Measurements from ENCODE around the gene PALLD. TPM values are rescaled to one million over a fixed set of nuclear protein-coding genes. Genes with fewer than 3 reads are reported as not detected.

PALLD gene
- total RNA-seq, 1 donor from 2014 or later = 204 TPM

DNA sequence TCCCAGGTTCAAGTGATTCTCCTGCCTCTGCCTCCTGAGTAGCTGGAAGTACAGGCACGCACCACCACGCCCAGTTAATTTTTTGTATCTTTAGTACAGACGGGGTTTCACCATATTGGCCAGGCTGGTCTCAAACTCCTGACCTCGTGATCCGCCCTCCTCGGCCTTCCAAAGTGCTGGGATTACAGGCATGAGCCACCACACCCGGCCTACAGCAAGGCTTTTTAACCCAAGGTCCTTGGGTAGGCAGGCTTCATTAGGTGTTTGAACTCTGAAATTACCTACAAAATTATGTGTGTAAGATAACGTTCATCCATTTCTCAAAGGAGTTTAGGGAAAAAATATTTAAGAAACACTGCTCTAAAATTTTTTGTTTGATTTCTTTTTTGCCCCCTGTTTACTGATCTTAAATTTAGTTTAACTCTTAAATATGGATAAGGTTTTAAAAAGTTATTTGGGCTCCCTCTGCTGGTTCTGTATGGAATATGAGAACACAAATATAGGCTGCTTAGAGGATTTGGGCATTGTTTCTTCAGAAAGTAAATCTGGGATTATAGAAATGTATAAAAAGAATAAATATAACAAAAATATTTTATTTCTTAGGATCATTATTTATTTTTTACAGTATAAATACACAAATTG, 420.4 kb downstream of the PALLD start:
- Histone ChIP-seq H3K36me3 (peaks cover 74 to 89% of the 10 kb centered on the region in 2 donors), H3K4me1 (no peaks in the 10 kb centered on the region), H3K4me3 (no peak overlapping the region), H3K27ac (peak overlapping the region; percentile 28 to 36), H3K27me3 (no peaks in the 10 kb centered on the region), H3K9me3 (no peaks in the 10 kb centered on the region)
- TF ChIP-seq, protein P1, sequence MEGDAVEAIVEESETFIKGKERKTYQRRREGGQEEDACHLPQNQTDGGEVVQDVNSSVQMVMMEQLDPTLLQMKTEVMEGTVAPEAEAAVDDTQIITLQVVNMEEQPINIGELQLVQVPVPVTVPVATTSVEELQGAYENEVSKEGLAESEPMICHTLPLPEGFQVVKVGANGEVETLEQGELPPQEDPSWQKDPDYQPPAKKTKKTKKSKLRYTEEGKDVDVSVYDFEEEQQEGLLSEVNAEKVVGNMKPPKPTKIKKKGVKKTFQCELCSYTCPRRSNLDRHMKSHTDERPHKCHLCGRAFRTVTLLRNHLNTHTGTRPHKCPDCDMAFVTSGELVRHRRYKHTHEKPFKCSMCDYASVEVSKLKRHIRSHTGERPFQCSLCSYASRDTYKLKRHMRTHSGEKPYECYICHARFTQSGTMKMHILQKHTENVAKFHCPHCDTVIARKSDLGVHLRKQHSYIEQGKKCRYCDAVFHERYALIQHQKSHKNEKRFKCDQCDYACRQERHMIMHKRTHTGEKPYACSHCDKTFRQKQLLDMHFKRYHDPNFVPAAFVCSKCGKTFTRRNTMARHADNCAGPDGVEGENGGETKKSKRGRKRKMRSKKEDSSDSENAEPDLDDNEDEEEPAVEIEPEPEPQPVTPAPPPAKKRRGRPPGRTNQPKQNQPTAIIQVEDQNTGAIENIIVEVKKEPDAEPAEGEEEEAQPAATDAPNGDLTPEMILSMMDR (IDR thresholded peaks at IDR 0.05) = peak in 2 of 3 experiments; percentile 46 to 57
- DNase-seq (ENCODE audit: low spot score in 2 of 2) = no peak
- intact Hi-C loops (cut with DNase I) = loop anchor here (2.0 kb wide), 1 partner anchor 206 kb away; no protein-coding TSS in a partner anchor

DNA sequence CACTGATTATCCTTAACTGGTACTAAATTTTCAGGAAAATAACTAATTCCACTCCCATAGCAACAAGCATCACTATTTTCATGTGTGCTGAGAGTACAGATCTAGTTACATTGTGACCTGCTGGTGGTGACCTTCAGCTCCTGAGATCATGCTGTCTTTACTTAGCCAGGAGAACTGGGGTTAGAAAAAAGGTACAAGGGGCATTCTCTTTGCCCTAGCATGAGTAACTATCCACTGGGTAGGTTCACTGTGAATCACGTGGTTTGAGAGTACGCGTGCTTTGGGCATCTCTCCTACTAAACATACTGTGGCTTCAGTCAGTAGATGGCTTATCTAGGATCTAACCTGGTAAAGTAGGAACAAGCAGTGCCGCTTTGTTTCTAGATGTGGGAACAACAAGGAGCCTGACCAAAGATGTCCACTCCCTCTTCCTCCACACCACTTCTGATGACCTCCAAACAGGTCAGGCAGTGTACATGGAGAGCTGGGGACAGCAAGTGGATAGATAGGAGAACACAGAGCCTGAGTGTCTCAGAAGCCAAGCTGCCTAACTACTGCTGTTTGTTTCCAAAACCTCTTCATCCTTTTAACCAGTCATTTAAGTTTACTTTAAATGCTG, 423.0 kb downstream of the PALLD start:
- peaks cover 77 to 85% of the 10 kb centered on the region in 2 donors for H3K36me3 ChIP-seq

DNA sequence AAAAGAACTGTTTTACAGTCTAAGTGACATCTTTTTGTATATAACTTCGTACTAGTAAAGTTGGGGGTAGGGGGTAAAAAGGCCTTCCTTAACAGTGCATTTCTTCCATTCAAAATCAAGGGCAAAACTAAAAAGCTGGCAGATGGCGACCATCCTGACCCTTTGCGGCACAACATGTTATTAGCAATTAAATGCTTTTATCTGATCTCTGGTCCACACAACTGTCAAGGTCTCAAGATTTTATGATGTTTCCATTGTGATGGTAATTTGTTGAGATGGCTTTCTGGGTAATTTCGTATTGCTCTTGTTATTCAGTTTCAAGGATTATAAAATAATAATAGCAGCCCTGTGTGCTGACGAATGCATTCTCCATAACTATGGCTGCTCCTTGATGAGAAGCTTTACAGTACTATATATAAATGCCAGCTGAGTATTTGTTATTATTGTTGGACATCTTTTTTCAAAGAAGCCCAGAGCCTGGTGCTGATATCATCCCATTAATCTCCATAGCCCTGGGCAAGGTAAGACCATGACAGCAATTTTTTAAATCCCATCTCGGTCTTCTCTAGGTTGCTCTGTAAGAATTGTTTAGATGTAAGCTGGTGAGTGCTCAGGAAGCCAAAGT, 423.7 kb downstream of the PALLD start:
- TF ChIP-seq, protein P1 (IDR thresholded peaks at IDR 0.05) = no peak
- Histone ChIP-seq H3K36me3 (peaks cover 81 to 87% of the 10 kb centered on the region in 2 donors), H3K4me3 (no peak overlapping the region), H3K27ac (peak overlapping the region; percentile 26 to 28), H3K27me3 (no peaks in the 10 kb centered on the region), H3K9me3 (no peaks in the 10 kb centered on the region), H3K4me1 (no peaks in the 10 kb centered on the region)
- intact Hi-C loops (cut with DNase I) = loop anchor here (5.0 kb wide), 2 partner anchors 87 to 333 kb away; no protein-coding TSS in a partner anchor
- DNase-seq (ENCODE audit: low spot score in 2 of 2) = no peak

More for the DNA sequence above, 423.0 kb downstream of the PALLD start:
- TF ChIP-seq, protein P1 (IDR thresholded peaks at IDR 0.05) = no peak
- H3K4me1 ChIP-seq = no peaks in the 10 kb centered on the region
- no peaks in the 10 kb centered on the region for H3K27me3 ChIP-seq
- peak overlapping the region; percentile 26 to 28 for H3K27ac ChIP-seq
- intact Hi-C loops (cut with DNase I) = loop anchor here (5.0 kb wide), 2 partner anchors 87 to 333 kb away; no protein-coding TSS in a partner anchor
- H3K4me3 ChIP-seq = no peak overlapping the region
- no peaks in the 10 kb centered on the region for H3K9me3 ChIP-seq
- DNase-seq (ENCODE audit: low spot score in 2 of 2) = no peak

DNA sequence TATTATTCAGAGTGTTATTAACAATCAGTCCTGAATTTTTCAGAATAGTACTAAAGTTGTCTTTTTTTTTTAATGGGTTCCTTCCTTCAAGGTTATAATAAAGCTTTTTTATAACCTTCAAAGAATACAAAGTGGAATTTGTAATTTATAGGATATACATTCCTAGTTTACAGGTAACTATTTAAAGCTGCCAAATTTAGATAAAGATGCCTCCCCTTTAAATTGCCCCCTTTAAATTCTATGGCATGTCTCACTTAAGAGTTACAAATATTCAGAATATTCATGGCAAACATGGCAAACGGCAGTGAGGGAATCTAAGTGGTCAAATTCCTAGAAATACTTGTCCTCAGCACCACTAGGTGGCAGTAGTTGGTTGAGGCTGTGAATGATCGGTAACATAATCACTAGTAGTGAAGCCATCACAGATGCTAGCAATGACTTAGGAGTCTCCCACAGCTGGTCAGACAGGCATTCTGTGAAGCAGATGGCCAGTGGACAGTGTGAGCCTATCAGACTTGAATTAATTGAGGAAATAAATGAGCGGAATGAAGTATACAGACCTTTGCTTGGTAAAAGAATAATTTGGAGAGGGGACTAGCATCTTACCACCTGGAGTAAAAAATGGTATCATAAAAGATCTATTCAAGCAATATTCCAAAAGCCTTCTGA, 426.8 kb downstream of the PALLD start:
- TF ChIP-seq, protein P1 (IDR thresholded peaks at IDR 0.05) = peak; percentile 50 to 69 (median 61)
- intact Hi-C loops (cut with DNase I) = loop anchor here (5.0 kb wide), 2 partner anchors 84 to 336 kb away; no protein-coding TSS in a partner anchor
- Histone ChIP-seq H3K4me3 (no peak overlapping the region), H3K27ac (no peak overlapping the region), H3K9me3 (no peaks in the 10 kb centered on the region), H3K27me3 (no peaks in the 10 kb centered on the region), H3K36me3 (peaks cover 89 to 100% of the 10 kb centered on the region in 2 donors), H3K4me1 (no peaks in the 10 kb centered on the region)
- no peak for DNase-seq (ENCODE audit: low spot score in 2 of 2)

DNA sequence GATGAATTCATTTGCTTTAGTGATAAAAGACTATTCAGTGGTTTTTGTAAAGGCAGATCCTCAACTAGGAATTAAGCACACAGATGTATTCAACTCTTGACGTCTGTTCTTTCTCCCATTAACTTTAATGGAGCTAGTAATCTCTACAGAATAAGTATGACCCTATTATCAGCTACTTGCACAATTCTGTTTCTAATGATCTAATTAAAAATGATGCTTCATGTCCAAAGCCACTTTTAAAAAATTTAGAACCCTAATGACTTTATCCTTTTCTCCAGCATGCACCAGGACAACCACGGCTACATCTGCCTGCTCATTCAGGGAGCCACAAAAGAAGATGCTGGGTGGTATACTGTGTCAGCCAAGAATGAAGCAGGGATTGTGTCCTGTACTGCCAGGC, 427.8 kb downstream of the PALLD start:
- intact Hi-C loops (cut with DNase I) = loop anchor here (5.0 kb wide), 3 partner anchors 83 to 563 kb away; no protein-coding TSS in a partner anchor
- H3K9me3 ChIP-seq = no peaks in the 10 kb centered on the region
- no peak overlapping the region for H3K27ac ChIP-seq
- peaks cover 89 to 100% of the 10 kb centered on the region in 2 donors for H3K36me3 ChIP-seq
- no peaks in the 10 kb centered on the region for H3K4me1 ChIP-seq
- no peak overlapping the region for H3K4me3 ChIP-seq
- H3K27me3 ChIP-seq = no peaks in the 10 kb centered on the region
- DNase-seq (ENCODE audit: low spot score in 2 of 2) = no peak
- TF ChIP-seq, protein P1 (IDR thresholded peaks at IDR 0.05) = no peak
